HUES64 (cell line): ENCODE data around the gene MAP3K5.

Experiments
- H3K27ac ChIP-seq: 2 replicates; pipeline ENCODE4 v1.7.0; 2013; ENCODE audit warnings: low read depth, low read length, inconsistent platforms
- H3K27me3 ChIP-seq: 2 replicates; pipeline ENCODE4 v1.6.1; 2013; ENCODE audit warnings: mild to moderate bottlenecking, low read length; ENCODE audit not compliant: insufficient read depth
- H3K36me3 ChIP-seq: 2 replicates; pipeline ENCODE4 v1.6.1; 2013; ENCODE audit warnings: mild to moderate bottlenecking, low read length; ENCODE audit not compliant: insufficient read depth
- H3K4me1 ChIP-seq: 2 replicates; pipeline ENCODE4 v1.6.1; 2013; ENCODE audit warnings: mild to moderate bottlenecking, low read length, moderate library complexity; ENCODE audit not compliant: insufficient read depth
- H3K4me3 ChIP-seq: 2 replicates; pipeline ENCODE4 v1.5.1; 2013; ENCODE audit warnings: mild to moderate bottlenecking, low read length, moderate library complexity
- H3K9ac ChIP-seq: 2 replicates; pipeline ENCODE4 v1.6.1; 2013; ENCODE audit warnings: mild to moderate bottlenecking, low read depth, low read length
- H3K9me3 ChIP-seq: 2 replicates; pipeline ENCODE4 v1.6.1; 2013; ENCODE audit warnings: low read depth, low read length; ENCODE audit not compliant: insufficient read depth
- WGBS: fragments of 150-250, 120-280 bp; methylation state at CpG from one replicate; pipeline ENCODE4 v1.1.7; 2013; ENCODE audit warnings: missing lambda C conversion rate; 5-methylcytosine and 5-hydroxymethylcytosine counted together

Gene MAP3K5

DNA sequence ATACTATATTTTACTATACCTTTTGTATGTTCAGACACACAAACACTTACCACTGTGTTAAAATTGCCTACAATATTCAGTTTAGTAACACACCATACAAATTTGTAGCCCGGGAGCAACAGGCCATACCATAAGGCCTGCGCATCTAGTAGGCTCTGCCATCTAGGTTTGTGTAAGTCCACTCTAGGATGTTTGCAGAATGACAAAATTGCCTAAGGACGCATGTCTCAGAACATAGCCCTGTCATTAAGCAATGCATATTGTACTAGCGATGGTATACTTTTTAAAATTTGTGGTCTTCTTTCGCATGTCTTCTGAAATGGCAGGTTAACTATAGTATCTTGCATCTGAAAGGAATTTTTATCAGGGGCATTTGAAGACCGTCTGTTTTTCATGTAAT lies 215.5 kb downstream of the MAP3K5 start:
- H3K27me3 ChIP-seq, result no peaks in the 10 kb centered on the region
- H3K9me3 ChIP-seq, result peaks cover 6% of the 10 kb centered on the region
- no peak overlapping the region for H3K9ac ChIP-seq
- no peaks in the 10 kb centered on the region for H3K4me1 ChIP-seq
- WGBS, result 95% methylated on average over 5 of the region's 6 CpGs
- H3K36me3 ChIP-seq, result no peaks in the 10 kb centered on the region
- H3K27ac ChIP-seq, result no peak overlapping the region
- no peak overlapping the region for H3K4me3 ChIP-seq

DNA sequence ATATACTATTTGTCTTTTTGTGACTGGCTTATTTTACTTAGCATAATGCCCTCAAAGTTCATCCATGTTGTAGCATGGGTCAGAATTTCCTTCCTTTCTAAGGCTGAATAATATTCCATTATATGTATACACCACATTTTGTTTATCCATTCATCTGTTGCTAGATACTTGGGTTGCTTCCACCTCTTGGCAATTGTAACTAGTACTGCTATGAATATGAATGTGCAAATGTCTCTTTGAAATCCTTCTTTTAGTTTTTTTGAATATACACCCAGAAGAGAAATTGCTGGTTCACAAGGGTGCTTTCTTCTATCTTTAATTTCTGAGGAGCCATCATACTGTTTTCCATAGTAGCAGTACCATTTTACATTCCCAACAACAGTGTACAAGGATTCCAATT lies 220.8 kb downstream of the MAP3K5 start:
- H3K36me3 ChIP-seq, result 0 out of 2 replicates have a peak, but pooled peaks cover 3% of the 10 kb centered on the region
- no peak overlapping the region for H3K9ac ChIP-seq
- no peaks in the 10 kb centered on the region for H3K27me3 ChIP-seq
- H3K4me1 ChIP-seq, result no peaks in the 10 kb centered on the region
- peaks cover 32% of the 10 kb centered on the region for H3K9me3 ChIP-seq
- no peak overlapping the region for H3K27ac ChIP-seq
- H3K4me3 ChIP-seq, result no peak overlapping the region

DNA sequence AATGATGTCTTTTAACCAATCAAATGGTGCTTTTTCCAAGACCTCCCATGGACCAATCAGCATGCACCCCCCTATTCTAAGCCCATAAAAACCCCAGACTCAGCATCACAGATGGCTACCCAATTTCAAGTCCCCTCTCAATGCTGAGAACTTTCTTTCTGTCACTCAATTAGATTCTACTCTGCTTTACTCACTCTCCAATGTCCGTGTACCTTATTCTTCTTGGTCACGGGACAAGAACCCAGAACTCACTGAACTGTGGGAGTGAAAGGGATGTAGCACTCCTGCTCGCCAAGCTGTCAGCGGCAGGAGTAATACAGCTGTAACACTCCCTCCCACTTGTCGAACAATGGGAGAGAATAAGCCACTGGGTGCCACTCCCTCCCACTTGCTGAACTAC lies 221.2 kb downstream of the MAP3K5 start:
- H3K4me3 ChIP-seq, result no peak overlapping the region
- WGBS, result 100% methylated on average over 5 of the region's 5 CpGs
- 0 out of 2 replicates have a peak, but pooled peaks cover 3% of the 10 kb centered on the region for H3K36me3 ChIP-seq
- peaks cover 32% of the 10 kb centered on the region for H3K9me3 ChIP-seq
- H3K27me3 ChIP-seq, result no peaks in the 10 kb centered on the region
- H3K9ac ChIP-seq, result no peak overlapping the region
- no peak overlapping the region for H3K27ac ChIP-seq
- no peaks in the 10 kb centered on the region for H3K4me1 ChIP-seq

DNA sequence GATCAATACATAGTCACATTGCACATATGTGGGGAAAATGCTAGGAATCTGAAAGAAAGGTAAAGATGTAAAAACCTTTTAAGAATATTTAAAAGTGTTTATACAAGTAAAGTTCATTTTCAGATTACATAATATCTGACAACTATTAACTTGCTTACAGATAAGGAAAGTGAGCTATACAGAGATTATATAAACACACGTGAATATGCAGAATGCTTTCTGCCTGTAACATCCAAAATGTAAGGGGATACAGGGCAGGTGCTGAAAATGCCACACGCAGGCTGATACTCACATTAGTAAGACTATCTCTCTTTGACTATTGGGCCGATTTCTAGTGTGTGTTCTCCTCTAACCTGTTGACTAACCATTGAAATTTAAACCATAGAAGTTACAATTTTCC lies 224.1 kb downstream of the MAP3K5 start:
- WGBS, result 91% methylated on average over 3 of the region's 3 CpGs
- no peak overlapping the region for H3K27ac ChIP-seq
- 0 out of 2 replicates have a peak, but pooled peaks cover 3% of the 10 kb centered on the region for H3K36me3 ChIP-seq
- no peak overlapping the region for H3K4me3 ChIP-seq
- H3K9ac ChIP-seq, result no peak overlapping the region
- peaks cover 31% of the 10 kb centered on the region for H3K9me3 ChIP-seq
- H3K27me3 ChIP-seq, result no peaks in the 10 kb centered on the region
- H3K4me1 ChIP-seq, result no peaks in the 10 kb centered on the region

DNA sequence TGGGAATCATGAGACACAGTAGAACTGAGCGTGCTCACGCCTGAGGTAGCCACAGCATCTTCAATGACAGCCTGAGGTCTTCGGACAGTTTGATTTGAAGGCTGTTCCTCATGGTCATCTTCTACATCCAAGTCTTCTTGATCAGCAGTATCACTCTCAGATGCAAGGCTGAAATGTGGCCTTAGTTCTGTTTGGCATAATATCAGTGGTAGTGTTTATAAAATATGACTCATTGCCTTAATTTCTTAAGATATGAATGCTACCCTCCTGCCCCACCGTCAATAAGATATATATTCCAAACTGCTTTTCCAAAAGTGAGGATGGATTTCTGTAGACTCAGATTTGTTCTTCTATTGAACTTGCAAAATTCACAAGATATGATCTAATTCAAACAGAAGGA lies 224.6 kb downstream of the MAP3K5 start:
- over 99% methylated on average over 3 of the region's 4 CpGs for WGBS

DNA sequence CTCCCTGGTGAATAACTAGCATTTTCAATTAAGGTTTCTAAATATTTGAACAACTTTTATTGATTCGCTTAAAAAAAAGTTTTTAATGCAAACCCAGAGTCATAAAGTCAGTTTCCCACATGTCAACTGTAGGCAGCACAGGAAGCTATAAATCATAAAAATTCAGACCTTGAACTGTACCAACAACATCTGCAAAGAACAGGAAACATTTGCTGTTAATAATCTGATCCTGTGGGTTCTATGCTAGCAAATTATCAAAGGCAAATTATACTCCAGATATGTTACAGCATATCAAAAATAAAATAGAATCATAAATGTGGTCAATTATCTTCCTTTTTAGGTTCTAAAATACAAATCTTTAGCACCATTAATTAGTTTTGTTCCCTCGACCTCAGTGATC lies 225.4 kb downstream of the MAP3K5 start:
- WGBS, result 90% methylated on average over 2 of the region's 2 CpGs
- Histone ChIP-seq H3K36me3 (0 out of 2 replicates have a peak, but pooled peaks cover 3% of the 10 kb centered on the region), H3K9ac (no peak overlapping the region), H3K9me3 (peaks cover 26% of the 10 kb centered on the region), H3K27ac (no peak overlapping the region), H3K27me3 (no peaks in the 10 kb centered on the region), H3K4me3 (no peak overlapping the region), H3K4me1 (no peaks in the 10 kb centered on the region)

More for the DNA sequence above, 224.6 kb downstream of the MAP3K5 start:
- Histone ChIP-seq H3K27ac (no peak overlapping the region), H3K4me1 (no peaks in the 10 kb centered on the region), H3K4me3 (no peak overlapping the region), H3K9ac (no peak overlapping the region), H3K27me3 (no peaks in the 10 kb centered on the region), H3K36me3 (0 out of 2 replicates have a peak, but pooled peaks cover 3% of the 10 kb centered on the region), H3K9me3 (peaks cover 28% of the 10 kb centered on the region)

DNA sequence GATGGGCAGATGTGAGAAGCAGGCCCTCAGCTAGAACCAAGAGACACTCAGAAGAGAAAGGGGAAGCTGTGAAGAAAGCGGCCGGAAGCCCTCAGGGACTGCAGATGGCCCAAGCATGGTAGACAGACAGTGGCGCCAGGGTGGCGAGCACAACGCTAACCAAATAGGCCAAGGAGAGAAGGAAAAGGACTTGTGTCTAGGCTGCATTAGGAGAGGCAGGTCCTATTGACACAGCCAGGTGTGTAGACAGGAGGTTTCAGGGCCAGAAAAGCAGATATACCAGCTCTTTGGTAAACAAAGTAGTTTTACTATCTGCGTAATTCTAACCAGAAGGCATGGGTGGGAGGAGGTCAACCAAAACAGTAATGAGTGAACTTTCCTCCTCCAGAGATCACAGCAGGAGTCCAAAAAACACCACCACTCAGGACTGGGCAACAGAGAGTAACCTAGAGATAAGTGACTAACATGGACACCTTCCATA lies 226.2 kb downstream of the MAP3K5 start:
- 0 out of 2 replicates have a peak, but pooled peaks cover 3% of the 10 kb centered on the region for H3K36me3 ChIP-seq
- WGBS, result 93% methylated on average over 6 of the region's 6 CpGs
- H3K27me3 ChIP-seq, result no peaks in the 10 kb centered on the region
- H3K4me3 ChIP-seq, result no peak overlapping the region
- H3K9me3 ChIP-seq, result peaks cover 18% of the 10 kb centered on the region
- no peak overlapping the region for H3K27ac ChIP-seq
- no peaks in the 10 kb centered on the region for H3K4me1 ChIP-seq
- H3K9ac ChIP-seq, result no peak overlapping the region

DNA sequence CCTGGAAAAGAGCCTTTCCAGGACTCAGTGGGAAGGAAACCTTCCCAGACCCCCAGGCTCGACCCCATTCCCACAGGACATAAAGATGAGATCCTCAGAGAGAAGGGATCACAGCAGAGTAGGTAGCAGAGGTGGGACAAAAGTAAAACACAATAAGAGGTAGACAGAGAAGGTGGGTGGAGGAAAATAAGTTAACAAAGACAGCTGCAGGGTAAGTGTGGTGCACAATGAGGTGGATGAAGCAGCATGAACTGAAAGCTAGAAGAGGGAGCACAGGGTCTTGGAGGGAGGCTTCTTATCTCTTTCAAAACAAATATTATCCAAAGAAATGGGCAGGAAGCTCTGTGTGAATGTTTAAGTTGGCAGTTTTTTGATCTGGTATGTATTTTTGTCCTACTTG lies 228.1 kb downstream of the MAP3K5 start:
- Histone ChIP-seq H3K9me3 (0 out of 2 replicates have a peak, but pooled peaks cover under 1% of the 10 kb centered on the region), H3K27ac (no peak overlapping the region), H3K9ac (no peak overlapping the region), H3K4me3 (no peak overlapping the region), H3K4me1 (no peaks in the 10 kb centered on the region), H3K36me3 (no peaks in the 10 kb centered on the region), H3K27me3 (no peaks in the 10 kb centered on the region)
- WGBS, result 100% methylated on average over 1 of the region's 1 CpG

DNA sequence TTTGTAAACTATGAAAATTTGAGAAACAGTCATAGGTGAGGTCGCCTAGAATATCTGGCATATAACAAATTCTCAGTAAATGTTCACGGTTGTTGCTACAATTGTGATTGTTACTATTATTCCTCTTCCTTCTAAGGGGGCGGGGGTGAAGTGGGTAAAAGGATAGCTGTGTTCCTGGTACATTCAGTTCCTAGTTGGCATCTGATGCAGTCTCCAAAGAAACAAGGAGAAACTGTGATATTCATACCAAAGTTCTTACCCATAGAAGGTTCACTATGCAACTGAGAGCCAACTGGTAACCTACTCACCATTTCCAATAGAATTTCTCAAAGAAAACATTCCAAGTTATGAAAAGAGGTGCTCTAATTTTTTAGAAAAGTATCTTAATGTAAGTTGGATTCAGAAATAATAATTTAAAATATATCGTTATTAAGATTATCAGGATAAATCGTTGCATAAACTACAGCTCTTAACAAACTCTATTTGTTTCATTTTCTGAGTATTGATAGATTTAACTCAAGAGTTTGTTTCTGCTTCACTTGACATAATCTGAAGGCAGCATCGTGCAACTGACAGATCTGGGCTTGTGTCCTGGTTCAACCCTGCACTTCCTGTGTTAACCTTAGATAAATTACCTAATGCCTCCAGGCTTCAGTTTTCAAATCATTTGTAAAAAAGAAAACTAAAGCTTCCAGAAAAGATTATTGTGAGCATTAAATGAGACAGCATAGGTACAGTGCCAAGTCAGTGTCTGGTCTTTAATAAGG lies 228.7 kb downstream of the MAP3K5 start:
- Histone ChIP-seq H3K27ac (no peak overlapping the region), H3K9ac (no peak overlapping the region), H3K36me3 (no peaks in the 10 kb centered on the region), H3K4me1 (no peaks in the 10 kb centered on the region), H3K27me3 (no peaks in the 10 kb centered on the region), H3K4me3 (no peak overlapping the region), H3K9me3 (no peaks in the 10 kb centered on the region)
- 89% methylated on average over 3 of the region's 6 CpGs for WGBS

DNA sequence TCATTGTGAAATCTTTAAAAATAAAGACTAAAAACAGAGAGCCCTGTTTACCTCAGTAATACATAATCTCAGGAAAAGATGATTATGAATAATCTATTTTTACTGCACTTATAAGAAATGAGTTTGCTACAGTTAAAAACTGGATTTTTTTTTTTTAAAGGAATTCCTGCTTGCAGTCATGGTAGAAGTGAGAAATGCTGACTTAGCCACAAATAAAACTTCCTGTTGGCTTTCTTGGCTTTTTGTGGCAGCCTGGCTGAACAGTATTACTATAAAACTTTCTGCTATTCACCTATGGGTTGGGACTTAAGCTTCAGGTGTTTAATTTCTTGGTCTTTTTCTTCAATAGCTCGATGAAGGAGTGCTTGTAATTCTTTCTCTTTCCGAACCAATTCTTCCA lies 230.1 kb downstream of the MAP3K5 start:
- Histone ChIP-seq H3K36me3 (no peaks in the 10 kb centered on the region), H3K4me1 (no peaks in the 10 kb centered on the region), H3K9ac (no peak overlapping the region), H3K4me3 (no peak overlapping the region), H3K27ac (no peak overlapping the region), H3K9me3 (no peaks in the 10 kb centered on the region), H3K27me3 (no peaks in the 10 kb centered on the region)
- WGBS, result 91% methylated on average over 1 of the region's 2 CpGs

DNA sequence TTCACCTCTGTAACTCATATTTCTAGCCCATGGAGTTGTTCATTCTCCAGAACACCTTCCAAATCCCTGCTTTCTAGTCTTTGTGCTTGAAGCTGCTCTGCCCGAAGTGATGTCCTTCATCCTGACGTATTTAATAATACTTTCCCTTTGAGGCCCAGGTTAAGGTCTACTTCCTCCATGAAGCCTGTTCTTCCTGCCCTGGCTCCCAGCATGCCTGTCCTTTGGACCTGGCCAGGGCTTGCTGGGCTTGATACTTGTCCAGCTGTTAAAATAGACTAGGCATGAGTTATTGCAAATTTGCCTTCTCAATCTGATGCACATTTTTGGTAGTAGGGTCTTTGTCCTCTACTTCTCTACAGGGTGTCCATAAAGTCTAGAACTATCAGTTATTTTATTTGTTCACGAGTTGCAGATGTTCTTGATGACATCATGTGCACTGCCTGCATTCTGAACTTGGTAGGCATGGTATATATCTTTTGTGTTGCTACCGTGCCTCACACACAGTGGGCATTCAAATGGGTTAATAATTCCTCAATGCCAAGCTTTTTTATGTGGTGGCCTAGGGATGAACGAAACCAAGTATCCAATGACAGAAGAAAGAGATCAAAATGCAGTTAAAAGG lies 239.0 kb downstream of the MAP3K5 start:
- Histone ChIP-seq H3K9ac (no peak overlapping the region), H3K27ac (no peak overlapping the region), H3K36me3 (no peaks in the 10 kb centered on the region), H3K4me1 (peaks cover 11% of the 10 kb centered on the region), H3K9me3 (no peaks in the 10 kb centered on the region), H3K27me3 (peaks cover 49% of the 10 kb centered on the region), H3K4me3 (no peak overlapping the region)
- 87% methylated on average over 5 of the region's 5 CpGs for WGBS
